Hematopoietic multipotent progenitor cell treated with erythropoietin and hydrocortisone succinate and interleukin-3 and kit ligand, for 4 days (in vitro differentiated cells): Measurements from ENCODE around the gene LIMS4.
"Not testable (repeated sequence)": the region's sequence is repeated elsewhere in the genome, so short reads cannot be mapped to it uniquely, and the experiment has no call there.

Experiments
- DNase-seq: peaks from one replicate; pipeline ENCODE4 v3.0.0-alpha.2; 2015

The LIMS4 gene

DNA sequence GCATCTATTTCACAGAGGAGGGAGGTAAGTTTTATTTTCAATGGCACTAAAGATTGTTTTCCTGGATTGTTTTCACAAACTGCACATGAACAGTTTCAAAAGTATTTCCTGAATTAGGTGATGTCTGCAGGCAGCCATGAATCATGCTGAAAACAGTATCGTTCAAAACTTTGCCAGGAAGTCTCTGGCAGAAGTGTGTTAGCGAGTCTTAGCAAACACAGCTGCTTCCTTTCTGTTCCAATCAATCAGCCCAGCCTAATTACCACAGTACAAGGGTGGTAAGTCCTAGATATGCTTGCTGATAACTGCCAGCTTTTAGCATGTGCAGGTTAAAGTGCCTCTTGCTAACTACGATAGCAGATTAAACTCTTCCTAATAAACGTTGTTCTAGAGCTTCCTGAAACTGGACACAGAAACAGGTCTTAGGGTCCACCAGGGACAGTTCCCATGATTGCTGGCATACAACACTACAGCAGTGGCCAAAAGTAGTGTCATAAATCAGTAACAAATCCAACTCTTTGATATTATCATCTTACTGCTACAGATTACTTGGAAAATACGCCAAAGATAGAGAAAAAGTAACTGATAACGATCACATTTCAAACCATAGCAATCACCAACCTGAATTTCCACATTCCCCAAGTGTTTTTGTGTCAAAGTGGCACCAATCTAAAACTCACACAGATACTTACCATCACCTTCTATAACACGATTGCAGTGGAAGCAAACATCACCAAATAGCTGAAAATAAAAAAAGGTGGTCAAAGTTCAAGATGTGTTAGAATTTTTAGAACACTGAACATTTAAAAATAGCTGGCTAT is 23.3 kb downstream of the LIMS4 start:
- not testable (repeated sequence) for DNase-seq

DNA sequence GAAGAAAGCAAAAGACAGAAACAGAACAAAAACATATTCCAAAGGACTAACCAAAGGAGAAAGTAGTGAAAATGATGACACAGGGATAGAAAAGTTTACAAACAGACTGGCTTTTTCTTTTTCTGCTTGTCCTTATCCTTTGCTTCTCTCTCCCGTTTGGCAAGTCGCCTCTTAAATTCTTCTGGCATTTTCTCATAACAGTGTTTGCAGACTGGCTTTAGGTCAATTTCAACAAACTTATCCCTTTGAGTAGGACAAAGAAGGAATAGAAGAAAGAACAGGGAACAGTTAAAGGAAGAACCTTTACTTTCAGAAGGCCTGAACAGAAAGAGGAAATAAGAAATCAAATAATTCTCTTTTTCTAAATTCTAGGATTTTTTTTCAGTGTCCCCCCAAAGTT is 26.0 kb downstream of the LIMS4 start:
- not testable (repeated sequence) for DNase-seq

GRCh38 chr2:110443305-110444005 is 29.2 kb downstream of the LIMS4 start:
- not testable (repeated sequence) for DNase-seq

- not testable (repeated sequence) for DNase-seq
Measured at GRCh38 chr2:110441905-110442304, 30.7 kb downstream of the LIMS4 start.

DNA sequence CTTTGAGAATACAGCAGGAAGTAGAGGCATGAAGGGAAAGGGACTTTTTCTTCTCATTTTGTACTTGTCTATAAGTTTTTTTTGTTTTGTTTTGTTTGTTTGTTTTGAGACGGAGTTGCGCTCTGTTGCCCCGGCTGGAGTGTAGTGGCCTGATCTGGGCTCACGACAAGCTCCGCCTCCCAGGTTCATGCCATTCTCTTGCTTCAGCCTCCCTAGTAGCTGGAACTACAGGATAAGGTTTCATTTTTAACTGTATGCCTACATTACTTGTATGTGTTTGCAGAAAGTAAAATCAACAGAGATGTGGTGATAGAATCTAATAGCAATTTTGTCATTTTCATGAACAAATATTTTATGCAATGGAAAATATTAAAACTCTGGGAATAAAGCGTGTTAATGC is 38.1 kb downstream of the LIMS4 start:
- DNase-seq, result not testable (repeated sequence)

- DNase-seq, result not testable (repeated sequence)
Measured at GRCh38 chr2:110425725-110426124, 46.9 kb downstream of the LIMS4 start.

DNA sequence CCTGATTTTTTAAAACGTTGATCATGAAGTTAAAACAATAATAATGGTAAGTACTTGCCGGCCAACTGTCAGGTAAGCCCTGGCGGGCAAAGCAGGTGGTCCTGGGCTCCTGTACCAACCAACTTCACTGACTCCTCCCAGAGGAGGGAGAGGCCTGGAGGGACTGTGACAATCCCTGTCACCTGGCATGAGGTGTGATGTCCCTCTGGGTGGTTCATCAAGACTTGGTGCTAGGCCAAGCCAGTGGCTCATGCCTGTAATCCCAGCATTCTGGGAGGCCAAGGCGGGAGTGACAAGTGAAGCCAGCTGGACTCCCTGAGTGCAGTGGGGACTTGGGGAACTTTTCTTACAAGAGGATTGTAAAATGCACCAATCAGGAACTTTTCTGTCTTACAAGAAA is 48.2 kb downstream of the LIMS4 start:
- not testable (repeated sequence) for DNase-seq

DNA sequence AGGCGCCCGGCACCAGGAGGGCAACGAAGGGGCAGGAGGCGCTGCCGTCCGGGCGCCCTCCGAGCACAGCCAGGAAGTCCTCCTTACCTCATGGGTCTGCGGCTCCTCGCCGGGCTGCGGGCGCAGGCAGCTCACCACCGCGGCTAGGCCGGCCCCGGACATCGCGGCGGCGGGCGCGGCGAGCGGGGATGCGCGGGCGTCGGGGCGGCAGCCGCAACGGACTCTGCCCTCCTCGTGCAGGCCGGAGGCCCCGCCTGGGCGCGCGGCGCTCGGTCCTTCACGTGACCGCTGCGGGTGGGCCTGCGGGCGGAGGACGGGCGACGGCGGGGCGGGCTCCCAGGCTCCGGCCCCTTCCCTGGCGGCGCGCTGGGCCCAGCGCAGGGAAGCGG is 49.0 kb downstream of the LIMS4 start:
- not testable (repeated sequence) for DNase-seq

DNA sequence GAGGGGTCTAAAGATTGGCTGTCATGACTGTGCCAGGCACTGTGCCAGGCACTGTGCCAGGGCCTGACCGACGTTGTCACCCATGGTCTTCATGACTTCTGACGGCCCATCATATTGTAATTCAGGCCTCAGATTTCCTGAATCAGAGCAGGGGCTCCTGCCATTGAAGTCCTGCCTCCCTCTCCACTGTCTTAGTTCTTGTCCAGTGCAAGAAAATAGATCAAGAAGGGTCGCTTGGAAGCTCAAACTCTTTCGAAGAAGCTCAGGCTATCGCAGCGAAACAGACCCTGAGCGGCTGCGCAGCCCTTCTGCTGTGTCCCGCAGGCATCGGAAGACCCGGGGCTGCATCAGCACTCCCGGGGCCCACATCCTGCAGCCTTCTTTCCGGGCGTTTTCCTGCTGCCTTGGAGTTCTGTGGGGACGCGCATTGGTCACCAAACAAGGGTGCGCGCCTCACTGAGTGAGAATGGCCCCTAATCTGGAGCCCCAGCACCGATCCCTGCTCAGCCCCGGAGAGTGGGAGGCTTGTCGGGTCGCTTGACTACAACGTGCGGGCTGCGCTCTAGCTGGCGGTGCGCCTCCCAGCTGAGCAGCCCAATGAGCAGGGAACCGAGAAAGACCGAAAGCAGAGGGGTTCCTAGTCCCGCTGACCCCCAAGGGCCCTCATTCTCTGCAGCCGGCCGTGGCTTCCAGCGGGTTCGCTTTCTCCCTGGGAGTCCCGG is 49.6 kb downstream of the LIMS4 start:
- DNase-seq, result not testable (repeated sequence)

DNA sequence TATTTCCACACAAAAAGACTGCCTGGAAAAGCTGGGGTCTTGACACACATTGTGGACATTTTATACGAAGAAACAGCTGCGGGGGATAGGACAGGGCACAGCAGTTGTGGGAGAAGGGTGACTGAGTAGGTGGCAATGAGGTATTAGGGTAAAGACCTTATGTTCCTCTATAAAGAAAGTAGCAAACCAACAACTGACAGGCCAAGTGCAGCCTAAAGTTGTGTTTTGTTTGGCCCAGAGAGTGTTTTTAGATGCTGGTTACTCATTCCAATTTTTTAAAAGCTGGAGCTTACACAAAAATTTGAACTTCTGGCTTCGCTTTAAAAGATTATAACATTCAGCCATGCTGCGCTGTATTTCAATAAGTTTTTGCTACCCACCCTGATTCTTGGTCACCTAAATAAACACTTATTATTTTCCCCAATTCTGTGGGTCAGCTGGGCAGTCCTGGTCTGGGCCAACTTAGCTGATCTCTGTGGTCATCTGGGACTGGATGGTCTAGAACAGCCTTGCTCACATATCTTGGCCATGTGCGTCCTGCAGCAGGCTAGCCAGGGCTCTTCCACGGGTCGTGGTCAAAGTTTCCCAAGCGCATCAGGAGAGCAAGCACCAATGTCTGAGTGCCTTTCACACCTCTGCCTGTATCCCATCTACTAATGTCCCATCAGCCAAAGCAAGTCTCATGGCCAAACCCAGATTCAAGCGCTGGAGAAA is 51.8 kb downstream of the LIMS4 start:
- DNase-seq, result not testable (repeated sequence)

- DNase-seq, result not testable (repeated sequence)
Measured at GRCh38 chr2:110407142-110407541, 65.5 kb downstream of the LIMS4 start.

DNA sequence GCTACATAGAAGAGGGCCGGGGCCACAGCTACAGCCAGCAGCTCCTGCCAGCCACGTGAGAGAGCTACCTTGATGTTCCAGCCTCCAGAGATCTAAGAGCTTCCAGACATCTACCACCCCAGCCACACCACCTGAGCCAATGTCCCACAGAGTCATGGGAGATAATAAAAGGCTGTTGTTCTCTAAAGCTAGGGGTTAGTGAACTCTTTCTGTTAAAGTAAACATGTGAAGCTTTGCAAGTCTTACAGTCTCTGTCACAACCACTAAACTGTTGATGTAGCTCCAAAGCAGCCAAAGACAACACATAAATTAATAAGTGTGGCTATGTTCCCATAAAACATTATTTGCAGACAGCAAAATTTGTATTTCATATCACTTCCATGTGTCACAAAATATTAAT is 67.6 kb downstream of the LIMS4 start:
- not testable (repeated sequence) for DNase-seq

DNA sequence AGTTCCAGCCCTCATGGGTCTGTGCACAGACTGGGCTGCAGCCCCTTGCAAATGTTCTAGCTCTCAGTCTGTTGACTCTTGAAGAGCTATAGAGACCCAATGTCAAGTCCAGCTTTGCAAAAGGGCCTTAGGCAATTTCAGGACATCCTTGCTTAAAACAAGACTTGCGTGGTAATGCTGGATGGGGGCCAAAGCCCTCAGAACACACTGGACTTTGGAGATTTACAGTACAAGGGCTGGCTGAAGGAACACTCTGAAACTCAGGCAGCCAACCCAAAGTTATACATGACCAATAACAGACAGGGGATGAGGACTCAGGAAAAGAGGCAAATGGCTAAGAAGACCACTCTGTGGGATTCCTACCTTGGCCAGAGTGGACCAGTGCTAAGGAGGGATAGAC is 68.4 kb downstream of the LIMS4 start:
- not testable (repeated sequence) for DNase-seq

DNA sequence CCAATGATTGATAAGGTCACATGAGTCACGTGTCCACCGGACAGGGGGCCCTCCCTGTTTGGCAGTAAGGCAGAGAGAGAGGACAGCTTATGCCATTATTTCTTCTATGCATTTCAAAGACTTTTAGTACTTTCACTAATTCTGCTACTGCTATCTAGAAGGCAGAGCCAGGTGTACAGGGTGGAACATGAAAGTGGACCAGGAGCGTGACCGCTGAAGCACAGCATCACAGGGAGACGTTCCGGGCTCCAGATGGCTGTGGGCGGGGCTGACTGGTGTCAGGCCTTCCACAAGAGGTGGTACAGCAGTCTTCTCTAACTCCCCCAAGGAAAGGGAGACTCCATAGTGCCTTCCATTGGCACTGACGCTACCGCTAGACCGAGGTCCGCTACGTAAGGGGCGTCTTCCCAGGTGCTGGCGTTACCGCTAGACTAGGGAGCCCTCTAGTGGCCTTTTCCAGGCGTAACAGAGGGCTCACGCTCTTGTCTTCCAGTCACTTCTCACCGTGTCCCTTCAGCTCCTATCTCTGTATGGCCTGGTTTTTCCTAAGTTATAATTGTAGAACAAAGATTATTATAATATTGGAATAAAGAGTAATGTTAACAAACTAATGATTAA is 71.5 kb downstream of the LIMS4 start:
- not testable (repeated sequence) for DNase-seq

GRCh38 chr2:110399378-110399777 is 73.2 kb downstream of the LIMS4 start:
- DNase-seq, result not testable (repeated sequence)

GRCh38 chr2:110395990-110396389 is 76.6 kb downstream of the LIMS4 start:
- DNase-seq, result not testable (repeated sequence)
